A673 (cell line): ENCODE data around the gene BATF2.
"Not testable (repeated sequence)": the region's sequence is repeated elsewhere in the genome, so short reads cannot be mapped to it uniquely, and the experiment has no call there.

Experiments
- CTCF ChIP-seq: fragments of 300-800, 200-600 bp; sonication (generic); conservative IDR thresholded peaks from 2 replicates; pipeline ENCODE4 v1.5.1; 2017; ENCODE audit warnings: low read depth, mild to moderate bottlenecking, antibody characterized with exemption, low read length, moderate library complexity, mixed read lengths
- EZH2 ChIP-seq: fragments of 200-600 bp; sonication (generic); IDR thresholded peaks from 2 replicates; pipeline ENCODE4 v1.6.1; 2017; ENCODE audit warnings: borderline replicate concordance, low read depth, mild to moderate bottlenecking, mixed read lengths, antibody characterized with exemption, low read length; ENCODE audit not compliant: poor library complexity, severe bottlenecking

DNA sequence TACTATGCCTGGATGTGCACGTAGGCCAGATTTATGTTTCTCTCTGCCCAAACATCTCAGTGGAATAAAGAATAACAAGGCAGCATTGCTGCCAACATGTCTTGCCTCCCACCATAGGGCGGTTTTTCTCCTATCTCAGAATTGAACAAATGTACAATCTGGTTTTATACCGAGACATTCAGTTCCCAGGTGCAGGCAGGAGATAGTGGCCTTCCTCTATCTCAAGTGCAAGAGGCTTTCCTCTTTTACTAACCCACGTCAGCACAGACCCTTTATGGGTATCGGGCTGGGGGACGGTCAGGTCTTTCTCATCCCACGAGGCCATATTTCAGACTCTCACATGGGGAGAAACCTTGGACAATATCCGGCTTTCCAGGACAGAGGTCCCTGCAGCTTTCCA lies 26.7 kb upstream of the BATF2 start:
- not testable (repeated sequence) for TF ChIP-seq CTCF, EZH2
